Measurements from ENCODE around the gene SLC35E2B.
"Not testable (repeated sequence)": the region's sequence is repeated elsewhere in the genome, so short reads cannot be mapped to it uniquely, and the experiment has no call there.

The SLC35E2B gene

DNA sequence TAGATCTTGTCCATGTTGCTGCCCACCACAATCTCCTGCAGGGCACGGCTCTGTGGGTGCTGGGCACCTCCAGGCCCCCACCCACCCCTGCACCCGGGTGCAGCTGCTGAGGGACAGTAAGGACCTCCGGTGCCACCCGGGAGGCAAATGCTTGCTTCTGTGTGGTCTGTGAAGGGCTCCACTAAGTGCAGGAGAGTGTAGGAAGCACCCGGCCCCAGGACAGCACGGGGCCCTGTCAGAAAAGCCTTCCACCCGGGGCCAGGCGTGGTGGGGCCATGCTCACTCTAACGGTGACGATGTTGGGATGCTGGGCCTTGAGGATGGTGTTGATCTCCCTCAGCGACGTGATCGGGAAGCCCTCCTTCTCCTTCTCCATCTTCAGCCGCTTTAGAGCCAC lies 55.1 kb downstream of the SLC35E2B start:
- DNase-seq, result not testable (repeated sequence)

DNA sequence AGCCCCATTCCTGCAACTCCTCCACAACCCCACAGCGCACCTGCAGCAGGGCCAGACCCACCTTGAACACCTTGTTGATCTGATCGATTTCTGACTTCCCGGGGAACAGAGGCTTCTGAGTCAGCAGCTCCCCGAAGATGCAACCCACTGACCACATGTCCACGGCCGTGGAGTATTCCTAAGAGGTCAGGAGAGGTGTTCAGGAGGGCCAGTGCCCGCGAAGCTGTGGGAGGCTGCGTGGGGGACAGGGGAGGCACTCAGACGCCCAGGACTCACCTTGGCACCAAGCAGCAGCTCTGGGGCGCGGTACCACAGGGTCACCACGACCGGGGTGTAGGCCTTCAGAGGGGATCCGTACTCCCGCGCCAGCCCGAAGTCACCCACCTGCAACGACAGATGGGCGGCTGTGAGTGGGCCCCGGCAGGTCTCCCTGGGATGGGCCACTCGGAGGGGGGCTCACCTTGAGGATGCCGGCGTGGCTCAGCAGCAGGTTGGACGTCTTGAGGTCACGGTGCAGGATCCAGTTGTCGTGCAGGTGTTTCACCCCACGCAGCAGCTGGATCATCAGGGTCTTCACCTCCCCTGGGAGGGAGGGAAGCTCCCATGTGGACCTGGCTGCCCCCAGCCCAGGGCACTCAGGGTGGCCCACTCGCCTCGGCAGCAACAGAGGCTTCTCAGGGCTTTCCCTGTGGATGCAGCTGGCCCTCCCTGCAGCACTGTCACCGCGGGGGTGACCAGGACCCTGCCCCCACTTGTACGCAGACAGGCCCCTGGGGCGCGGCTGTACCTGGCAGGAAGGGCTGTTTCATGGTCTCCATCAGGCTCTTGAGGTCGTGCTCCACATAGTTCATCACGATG lies 55.7 kb downstream of the SLC35E2B start:
- not testable (repeated sequence) for DNase-seq

DNA sequence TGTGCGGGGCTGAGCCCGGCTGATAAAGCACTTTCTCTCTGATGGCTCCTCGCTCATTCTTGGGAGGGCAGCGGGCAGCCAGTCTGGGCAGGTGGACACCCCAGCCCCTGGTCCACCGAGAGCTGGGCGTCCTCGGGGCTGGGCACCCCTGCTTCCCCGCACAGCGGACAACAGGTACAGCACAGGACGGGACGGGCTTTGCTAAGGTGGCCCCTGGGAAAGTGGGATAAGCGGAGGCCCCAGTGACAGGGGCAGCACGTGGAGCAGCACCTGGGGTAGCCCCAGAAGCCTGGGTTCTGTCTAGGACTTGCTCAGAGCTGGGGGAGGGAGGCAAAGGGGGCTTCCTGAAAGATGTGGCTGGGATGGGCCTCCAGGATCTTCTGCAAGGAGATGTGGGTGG lies 58.0 kb downstream of the SLC35E2B start:
- not testable (repeated sequence) for DNase-seq

DNA sequence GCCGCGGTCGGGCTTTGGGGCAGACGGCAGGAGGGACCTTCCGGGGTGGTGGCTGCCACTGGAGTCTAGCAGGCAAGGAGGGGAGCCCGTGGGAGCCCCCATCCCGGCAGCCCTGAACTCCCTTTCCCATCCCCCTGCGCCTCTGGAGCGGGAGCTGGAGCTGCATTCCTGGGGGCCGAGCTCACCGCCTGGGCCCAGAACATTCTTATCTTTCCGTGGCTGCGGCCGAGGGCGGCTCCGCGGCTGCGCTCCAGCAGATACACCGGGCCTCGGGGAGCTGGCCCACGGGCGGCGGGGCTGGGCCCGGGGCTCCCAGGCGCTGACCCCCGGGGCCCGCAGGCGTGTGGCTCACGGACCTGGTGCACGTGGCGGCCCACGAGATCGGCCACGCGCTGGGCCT lies 59.2 kb downstream of the SLC35E2B start:
- DNase-seq, result not testable (repeated sequence)

DNA sequence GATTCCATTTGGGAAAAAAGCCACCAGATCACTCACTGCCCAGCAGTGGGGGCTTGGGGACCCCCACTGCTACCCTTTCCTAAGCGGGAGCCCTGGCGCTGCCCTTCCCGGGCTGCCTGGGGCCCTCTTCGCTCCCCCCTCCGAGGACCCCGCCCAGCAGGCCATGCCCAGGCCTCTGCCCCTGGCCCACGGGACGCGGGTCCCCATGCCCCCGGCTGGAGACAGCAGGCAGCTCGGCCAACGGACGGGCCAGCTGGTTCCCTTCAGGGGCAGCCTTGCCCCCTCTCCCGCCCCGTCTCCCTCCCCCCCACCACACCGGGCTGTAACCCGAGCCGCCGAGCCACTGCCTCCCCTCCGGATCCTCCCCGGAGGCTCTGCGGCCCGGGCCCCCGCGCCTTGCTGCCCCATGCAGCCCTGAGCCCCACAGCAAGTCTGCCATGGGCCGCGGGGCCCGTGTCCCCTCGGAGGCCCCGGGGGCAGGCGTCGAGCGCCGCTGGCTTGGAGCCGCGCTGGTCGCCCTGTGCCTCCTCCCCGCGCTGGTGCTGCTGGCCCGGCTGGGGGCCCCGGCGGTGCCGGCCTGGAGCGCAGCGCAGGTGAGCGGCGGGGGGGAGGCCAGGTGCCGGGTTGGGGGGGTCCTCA lies 60.7 kb downstream of the SLC35E2B start, which contains the start of gene MMP23B:
TSS of gene MMP23B (plus strand) at position 392 of the 639 bp plus-strand sequence. CDS start at position 438, 46 bp downstream.
- DNase-seq, result no peak

DNA sequence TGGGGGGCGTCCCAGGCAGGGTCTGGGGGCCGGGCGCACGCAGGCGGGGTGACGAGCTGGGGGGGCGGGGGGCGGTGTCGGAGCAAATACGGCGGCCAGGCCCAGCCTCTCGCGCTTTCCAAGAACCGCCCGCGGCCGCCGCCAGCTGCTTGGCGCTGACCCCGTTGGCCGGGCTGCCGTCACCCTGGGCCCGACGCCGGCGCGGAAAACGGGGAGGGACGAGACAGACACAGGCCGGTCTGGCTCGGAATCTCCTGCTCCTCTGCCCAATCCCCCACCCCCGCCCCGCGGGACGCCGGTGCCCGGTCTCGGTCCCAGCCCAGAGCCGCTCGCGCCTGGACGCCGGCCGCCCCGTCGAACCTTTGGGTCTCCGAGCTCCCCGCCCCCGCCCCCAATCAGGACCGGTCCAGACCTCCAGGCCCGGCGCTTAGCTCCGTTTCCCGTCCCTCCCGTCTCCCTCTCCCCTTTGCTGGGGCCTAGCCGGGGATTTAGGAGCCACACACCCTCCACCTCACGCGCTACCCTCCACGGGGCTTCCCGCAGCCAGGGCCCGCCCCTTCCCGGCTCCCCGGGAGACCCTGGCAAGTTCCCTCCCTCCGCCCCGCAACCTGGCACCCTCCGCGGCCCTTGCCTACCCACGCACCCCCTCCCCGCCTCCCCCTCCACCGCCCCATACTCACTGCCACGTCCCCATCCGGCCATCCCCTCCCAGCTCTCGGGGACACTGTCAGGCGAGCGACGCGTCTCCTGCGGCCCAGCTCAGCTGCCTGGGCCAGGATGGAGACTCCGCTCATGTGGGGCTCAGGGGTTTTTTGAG lies 61.4 kb downstream of the SLC35E2B start:
- no peak for DNase-seq

DNA sequence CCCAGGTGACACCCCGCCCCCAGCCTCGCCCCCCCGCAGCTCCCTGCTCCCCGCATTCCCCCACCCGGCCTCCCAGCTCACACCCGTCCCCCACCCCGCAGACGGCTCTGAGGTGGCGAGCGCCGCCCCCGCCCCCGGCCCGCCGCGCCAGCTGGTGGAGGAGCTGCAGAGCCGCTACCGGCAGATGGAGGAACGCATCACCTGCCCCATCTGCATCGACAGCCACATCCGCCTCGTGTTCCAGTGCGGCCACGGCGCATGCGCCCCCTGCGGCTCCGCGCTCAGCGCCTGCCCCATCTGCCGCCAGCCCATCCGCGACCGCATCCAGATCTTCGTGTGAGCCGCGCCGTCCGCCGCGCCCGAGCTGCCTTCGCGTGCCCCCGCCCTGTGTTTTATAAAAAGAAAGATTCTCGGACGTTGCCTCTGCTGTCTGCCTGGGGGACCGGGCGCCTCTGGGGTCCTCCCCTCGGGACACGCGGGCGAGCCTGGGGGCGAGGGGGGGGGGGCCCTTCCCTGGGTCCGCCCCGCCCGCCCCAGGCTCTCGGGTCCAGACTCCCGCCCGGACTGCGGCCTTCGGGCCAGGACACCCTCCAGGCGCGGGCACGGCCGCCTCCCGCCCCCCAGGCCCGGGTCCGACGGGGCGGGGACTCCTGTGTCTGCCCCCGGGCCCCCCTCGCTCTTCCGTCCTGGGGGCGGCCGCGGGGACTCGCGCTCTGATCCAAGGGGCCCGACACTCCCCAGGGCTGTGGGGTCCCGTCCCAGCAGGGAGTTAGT lies 62.2 kb downstream of the SLC35E2B start:
- peak; percentile 62 for DNase-seq

DNA sequence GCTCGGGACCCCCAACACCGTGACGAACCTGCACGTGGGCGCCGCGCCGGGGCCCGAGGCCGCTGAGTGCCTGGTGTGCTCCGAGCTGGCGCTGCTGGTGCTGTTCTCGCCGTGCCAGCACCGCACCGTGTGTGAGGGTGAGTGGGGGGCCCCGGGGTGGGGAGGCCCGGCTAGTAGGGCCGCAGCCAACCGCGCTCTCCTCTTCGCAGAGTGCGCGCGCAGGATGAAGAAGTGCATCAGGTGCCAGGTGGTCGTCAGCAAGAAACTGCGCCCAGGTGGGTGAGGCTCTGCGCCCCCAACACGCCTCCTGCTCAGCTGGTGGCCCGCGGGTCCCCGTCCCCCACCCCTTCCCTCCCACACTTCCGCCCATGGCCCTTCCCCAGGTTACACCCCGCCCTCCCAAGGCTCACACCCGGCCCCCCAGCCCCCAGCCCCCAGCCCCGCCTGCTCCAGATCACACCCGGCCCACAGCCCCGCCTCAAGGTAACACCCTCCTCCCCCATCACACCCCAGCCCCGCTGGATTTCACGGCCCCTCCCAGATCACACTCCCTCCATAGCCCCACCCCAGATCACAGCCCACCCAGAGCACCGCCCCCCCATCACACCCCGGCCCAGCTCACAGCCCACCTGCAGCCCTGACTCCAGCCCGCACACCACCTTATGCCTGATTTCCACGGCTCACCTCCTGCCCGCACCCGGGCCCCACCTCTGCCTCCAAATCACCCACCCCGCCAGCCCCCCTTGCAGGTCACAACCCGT lies 63.0 kb downstream of the SLC35E2B start:
- no peak for DNase-seq

DNA sequence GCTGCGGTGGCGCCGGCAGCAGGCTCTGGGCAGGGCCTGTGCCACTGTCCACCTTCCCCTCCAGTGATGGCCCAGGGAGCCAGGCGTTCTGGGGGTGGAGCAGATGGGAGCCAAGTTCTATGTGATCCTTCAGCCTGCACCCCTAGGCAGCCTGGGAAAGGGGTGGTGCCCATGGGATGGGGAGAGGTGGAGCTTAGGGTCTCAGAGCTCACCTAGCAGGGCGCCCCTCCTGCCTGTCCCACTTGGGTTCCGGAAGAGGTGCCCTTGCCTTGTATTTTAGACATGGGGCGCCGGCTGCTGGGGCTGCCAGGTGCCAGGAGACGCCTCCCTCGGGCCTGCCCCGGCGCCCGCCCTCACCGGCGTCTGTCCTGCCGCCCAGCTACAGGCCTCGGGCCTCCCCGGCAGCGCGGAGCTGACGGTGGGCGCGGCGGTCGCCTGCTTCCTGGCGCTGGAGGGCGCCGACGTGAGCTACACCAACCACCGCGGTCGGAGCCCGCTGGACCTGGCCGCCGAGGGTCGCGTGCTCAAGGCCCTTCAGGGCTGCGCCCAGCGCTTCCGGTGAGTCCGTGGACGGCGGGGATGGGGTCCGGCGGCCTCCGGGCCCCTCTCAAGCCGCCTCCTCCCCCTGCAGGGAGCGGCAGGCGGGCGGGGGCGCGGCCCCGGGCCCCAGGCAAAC lies 63.7 kb downstream of the SLC35E2B start:
- no peak for DNase-seq

DNA sequence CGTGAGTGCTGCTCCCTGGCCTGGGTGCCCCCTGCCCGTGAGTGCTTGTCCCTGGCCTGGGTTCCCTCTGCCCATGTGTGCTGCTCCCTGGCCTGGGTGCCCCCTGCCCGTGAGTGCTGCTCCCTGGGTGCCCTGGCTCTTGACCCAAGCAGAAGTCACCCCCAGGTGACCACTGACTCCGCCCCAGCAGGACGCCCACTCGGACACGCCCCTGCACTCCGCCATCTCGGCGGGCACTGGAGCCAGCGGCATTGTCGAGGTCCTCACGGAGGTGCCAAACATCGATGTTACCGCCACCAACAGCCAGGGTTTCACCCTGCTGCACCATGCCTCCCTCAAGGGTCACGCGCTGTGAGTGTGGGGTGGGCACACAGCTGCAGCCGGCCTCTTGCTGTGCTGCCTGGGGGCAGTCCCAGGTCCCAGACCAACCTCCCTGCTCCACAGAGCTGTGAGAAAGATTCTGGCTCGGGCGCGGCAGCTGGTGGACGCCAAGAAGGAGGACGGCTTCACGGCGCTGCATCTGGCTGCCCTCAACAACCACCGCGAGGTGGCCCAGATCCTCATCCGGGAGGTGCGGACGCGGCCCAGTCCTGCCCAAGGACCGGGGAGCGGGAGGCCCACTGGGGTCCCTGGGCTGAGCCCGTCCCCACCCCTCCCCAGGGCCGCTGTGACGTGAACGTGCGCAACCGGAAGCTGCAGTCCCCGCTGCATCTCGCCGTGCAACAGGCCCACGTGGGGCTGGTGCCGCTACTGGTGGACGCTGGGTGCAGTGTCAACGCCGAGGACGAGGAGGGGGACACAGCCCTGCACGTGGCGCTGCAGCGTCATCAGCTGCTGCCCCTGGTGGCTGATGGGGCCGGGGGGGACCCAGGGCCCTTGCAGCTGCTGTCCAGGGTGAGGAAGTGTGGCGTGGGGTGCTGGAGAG lies 64.5 kb downstream of the SLC35E2B start:
- DNase-seq, result no peak

DNA sequence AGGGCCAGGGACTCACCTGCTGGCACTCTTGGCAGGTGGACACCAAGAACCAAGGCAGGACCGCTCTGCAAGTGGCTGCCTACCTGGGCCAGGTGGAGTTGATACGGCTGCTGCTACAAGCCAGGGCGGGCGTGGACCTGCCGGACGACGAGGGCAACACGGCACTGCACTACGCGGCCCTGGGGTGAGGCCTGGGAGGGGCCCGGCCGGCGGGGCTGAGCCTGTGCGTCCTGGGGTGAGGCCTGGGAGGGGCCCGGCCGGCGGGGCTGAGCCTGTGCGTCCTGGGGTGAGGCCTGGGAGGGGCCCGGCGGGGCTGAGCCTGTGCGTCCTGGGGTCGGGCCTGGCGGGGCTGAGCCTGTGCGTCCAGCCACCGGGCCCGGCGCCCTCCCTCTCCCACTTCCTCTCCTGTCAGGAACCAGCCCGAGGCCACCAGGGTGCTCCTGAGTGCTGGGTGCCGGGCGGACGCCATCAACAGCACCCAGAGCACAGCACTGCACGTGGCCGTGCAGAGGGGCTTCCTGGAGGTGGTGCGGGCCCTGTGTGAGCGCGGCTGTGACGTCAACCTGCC lies 65.2 kb downstream of the SLC35E2B start:
- no peak for DNase-seq

DNA sequence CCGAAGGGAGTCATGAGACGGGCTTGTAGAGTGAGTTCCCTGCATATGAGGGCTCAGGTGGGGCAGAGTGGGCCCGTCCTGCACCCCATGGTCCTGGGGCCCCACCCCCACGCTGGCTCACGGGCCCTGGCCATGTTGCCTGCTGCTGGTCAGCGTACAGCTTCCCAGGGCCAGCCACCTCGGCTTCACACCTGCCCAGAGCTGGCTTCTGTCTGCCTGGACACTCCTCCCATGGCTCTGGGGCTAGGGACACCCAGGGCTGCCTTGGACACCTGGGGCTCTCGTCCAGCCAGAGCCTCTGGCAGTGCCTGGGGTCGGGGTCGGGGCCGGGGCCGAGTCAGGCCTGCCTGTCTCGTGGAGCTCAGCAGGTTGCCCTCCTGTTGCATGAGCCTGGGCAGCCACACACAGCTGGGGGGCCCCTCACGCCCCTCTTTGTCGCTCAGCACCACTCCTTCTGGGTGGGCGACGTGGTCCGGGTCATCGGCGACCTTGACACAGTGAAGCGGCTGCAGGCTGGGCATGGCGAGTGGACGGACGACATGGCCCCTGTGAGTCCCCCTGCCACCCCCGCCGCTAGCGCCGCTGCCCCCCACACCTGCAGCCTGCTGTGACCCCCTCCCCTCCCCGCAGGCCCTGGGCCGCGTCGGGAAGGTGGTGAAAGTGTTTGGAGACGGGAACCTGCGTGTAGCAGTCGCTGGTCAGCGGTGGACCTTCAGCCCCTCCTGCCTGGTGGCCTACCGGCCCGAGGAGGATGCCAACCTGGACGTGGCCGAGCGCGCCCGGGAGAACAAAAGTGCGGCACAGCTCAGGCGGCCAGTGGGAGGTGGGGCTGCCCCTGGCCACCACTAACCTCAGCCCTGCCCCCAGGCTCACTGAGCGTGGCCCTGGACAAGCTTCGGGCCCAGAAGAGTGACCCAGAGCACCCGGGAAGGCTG lies 66.1 kb downstream of the SLC35E2B start:
- no peak for DNase-seq

DNA sequence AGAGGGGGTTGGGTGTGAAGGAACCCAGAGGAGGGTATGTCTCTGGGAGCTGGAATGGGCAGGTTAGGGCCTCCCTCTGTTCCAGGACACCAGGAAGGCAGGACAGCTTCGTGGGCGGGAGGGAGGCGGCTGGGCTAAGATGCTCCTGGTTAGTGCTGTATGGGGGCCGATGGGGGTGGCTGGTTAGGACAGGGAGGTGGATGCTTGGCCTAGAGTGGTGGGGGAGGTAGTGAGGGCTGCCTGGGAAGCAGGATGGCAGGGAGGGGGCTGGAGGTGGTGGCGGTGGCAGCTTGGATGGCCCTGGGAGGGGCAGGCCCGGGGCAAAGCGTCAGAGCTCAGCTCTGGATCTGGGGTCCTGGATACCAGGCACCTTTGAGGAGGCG lies 66.8 kb downstream of the SLC35E2B start:
- no peak for DNase-seq

DNA sequence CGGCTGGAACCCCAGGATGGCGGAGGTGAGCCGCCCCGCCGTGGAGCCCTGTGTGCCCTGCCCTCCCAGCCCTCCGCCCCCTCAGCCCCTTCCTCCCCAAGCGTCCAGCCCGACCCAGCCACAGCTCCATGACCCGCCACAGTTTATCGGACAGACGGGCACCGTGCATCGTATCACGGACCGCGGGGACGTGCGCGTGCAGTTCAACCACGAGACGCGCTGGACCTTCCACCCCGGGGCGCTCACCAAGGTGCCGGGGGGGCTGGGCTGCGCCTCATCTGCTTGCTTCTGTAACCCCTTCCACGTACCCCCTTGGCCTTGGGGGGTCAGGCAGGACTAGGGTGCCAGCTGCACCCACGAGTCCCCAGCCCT lies 67.2 kb downstream of the SLC35E2B start:
- no peak for DNase-seq

DNA sequence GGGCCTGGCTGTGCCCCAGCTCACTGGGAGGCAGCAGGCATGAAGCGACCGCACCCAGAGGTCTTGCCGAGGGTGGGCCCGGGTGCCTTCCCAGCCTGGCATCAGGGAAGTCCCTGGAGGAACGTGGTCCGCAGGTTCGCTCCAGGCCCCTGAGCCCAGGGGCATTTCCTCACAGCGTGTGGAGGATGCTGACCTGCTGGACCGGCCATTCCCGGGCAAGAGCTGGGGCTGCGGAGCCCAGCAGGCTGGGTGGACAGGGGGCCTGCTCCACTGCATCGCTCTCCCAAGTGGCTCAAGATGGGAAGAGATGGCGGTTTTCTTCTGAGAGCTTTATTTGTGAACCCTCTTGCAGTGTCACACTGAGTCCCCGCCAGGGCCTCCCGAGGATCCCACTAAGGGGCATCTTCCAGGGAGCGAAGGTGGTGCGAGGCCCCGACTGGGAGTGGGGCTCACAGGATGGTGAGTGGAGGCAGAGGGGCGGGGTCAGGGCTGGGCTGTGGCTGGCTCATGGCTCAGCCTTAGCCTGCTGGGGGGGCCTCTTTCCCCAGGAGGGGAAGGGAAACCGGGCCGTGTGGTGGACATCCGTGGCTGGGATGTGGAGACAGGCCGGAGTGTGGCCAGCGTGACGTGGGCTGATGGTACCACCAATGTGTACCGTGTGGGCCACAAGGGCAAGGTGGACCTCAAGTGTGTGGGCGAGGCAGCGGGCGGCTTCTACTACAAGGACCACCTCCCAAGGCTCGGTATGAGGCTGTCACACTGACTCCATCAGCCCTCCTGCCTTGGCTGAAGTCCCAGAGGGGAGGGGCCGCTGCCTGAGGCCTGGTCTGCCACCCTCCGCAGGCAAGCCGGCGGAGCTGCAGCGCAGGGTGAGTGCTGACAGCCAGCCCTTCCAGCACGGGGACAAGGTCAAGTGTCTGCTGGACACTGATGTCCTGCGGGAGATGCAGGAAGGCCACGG lies 67.9 kb downstream of the SLC35E2B start:
- no peak for DNase-seq

DNA sequence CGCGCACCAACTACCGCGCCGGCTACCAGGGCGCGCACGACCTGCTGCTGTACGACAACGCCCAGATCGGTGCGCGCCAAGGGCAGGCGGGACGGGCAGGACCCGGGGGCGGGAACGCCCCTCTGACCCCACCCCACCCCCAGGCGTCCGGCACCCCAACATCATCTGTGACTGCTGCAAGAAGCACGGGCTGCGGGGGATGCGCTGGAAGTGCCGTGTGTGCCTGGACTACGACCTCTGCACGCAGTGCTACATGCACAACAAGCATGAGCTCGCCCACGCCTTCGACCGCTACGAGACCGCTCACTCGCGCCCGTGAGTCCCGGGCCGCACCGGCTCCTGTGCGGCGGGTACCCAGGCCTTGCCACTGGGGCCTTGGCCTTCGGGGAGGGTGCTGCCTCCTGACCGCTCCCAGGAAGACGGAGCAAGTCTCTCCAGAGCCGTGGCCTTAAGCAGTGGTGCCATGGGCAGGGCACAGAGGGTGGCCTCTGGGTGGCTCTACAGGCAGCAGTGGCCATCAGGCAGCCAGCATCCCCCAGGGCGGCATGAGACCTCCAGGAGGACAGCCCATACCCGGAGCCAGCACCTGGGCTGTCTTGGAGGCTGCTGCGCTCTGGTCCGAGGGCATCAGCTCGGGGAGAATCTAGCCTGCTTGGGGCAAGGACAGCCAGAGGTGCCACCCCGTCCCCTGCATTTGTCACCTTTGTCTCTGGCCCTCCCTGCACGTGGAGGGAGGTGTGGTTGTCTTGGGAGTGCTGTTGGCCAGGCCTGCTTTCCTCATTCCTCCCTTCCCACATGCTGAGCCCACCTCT lies 68.8 kb downstream of the SLC35E2B start:
- no peak for DNase-seq
